Measurements from ENCODE around the gene ABHD6. TPM values are rescaled to one million over a fixed set of nuclear protein-coding genes. Genes with fewer than 3 reads are reported as not detected.

Gene ABHD6
- total and polyA plus RNA-seq, 9 of the 15 experiments (the other 6 are each of a cell fraction or from before 2014, with no cell fraction given), result 0.53 to 3.6 (median 2.5) TPM

DNA sequence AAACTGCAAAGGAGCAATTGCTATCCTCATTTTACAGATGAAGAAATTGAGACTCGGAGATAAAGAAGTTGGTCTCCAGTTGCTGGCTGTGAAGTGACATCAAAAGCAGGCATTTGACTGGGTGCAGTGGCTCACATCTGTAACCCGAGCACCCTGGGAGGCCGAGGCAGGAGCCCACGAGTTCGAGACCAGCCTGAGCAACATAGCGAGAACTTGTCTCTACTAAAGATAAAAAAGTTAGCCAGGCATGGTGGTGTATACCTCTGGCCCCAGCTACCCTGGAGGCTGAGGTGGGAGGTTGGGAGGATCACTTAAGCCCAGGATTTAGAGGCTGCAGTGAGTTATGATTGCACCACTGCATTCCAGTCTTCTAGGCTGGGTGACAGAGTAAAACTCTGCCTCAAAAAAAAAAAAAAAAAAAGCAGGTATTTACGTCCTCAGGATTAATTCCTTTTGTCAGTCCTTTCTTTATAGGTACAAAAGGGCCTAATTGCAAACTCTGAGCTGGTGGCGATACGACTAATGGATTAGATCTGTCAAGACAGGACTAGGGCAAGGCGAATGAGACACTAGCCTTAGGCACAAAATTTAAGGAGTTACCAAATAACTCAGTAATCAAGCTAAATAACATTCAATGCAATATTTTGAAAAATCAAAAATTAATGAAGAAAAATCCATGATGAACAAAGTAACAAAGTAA lies 20.9 kb upstream of the ABHD6 start:
- H3K27me3 ChIP-seq (ENCODE audit: control insufficient read depth in 2 of 2, insufficient read depth in 2 of 2, low read length in 2 of 2), result peaks cover 0 to 10% of the 10 kb centered on the region in 2 experiments; a peak in 2 of 5 replicates
- no peaks in the 10 kb centered on the region for H3K36me3 ChIP-seq (ENCODE audit: control insufficient read depth, insufficient read depth, low read length)
- BruUV-seq (replicated peaks), result no TSS peak
- no peaks in the 10 kb centered on the region; a peak in 1 of 5 replicates for H3K4me1 ChIP-seq (replicated peaks in 1 of 2; ENCODE audit: control insufficient read depth in 2 of 2, insufficient read depth in 2 of 2, low read length in 2 of 2)
- no peak overlapping the region for H3K4me3 ChIP-seq
- no peaks in the 10 kb centered on the region for H3K9me3 ChIP-seq (replicated peaks; ENCODE audit: control insufficient read depth, insufficient read depth, low read depth, low read length)
- in situ Hi-C loops (cut with MboI) (no loop called here), intact Hi-C loops (cut with micrococcal nuclease) (no loop called here)
- no peak overlapping the region for H2AFZ ChIP-seq (ENCODE audit: low read depth, low read length)
- WGBS (ENCODE audit: insufficient coverage, low coverage, missing lambda C conversion rate), result 10% methylated on average over 9 of the region's 10 CpGs
- no peak for FAIRE-seq
- no peaks in the 10 kb centered on the region for H3K79me2 ChIP-seq (ENCODE audit: control insufficient read depth, insufficient read depth, low read length)
- H3K4me2 ChIP-seq (ENCODE audit: insufficient read depth, low read length), result no peak overlapping the region
- no peaks in the 10 kb centered on the region for H4K20me1 ChIP-seq (replicated peaks; ENCODE audit: control insufficient read depth, insufficient read depth, low read length)
- no peaks in the 10 kb centered on the region for H3K9me1 ChIP-seq (ENCODE audit: control insufficient read depth, insufficient read depth, low read length)
- ATAC-seq, result no peak
- no peak for DNase-seq (ENCODE audit: extremely low read depth in 1 of 4, low spot score in 3 of 4)
- no peak overlapping the region for H3K27ac ChIP-seq (ENCODE audit: extremely low read depth, low read depth, low read length)
- ChIA-PET CTCF (ENCODE audit: low intra/inter-chr PET ratio) (interaction anchor here (1.4 kb wide), 1 partner anchor 29 kb away, joined by 4 read pairs; no protein-coding TSS in a partner anchor), POLR2A (no interaction called here)
- no peak overlapping the region for H3K9ac ChIP-seq (ENCODE audit: insufficient read depth in 1 of 2, low read depth in 2 of 2, low read length in 2 of 2)
- TF ChIP-seq EHMT2 (IDR thresholded peaks at IDR 0.05), result no peak
- no peak for TF ChIP-seq POLR2AphosphoS2 (IDR thresholded peaks at IDR 0.05; ENCODE audit: low read length)
- TF ChIP-seq GATA2 (CRISPR knock-in tag; IDR thresholded peaks at IDR 0.05), result no peak
- no peak for TF ChIP-seq CTCF (IDR thresholded peaks at IDR 0.05 in 2 of 3, conservative IDR thresholded peaks at IDR 0.05 in 1 of 3; ENCODE audit: insufficient read depth in 2 of 3, low read depth in 1 of 3, low read length in 3 of 3)
- TF ChIP-seq NR1H2 (CRISPR knock-in tag; IDR thresholded peaks at IDR 0.05), result no peak
- no peak for TF ChIP-seq SMARCA4 (IDR thresholded peaks at IDR 0.05)
- TF ChIP-seq MAFG (tag; conservative IDR thresholded peaks at IDR 0.05), result no peak
- no peak for TF ChIP-seq PREB (CRISPR knock-in tag; IDR thresholded peaks at IDR 0.05)
- TF ChIP-seq HLTF (IDR thresholded peaks at IDR 0.05), result no peak
- no peak for TF ChIP-seq GTF3C2 (IDR thresholded peaks at IDR 0.05; ENCODE audit: borderline replicate concordance, extremely low read depth, insufficient read length)
- no peak for TF ChIP-seq EGR1 (conservative IDR thresholded peaks at IDR 0.05)
- no peak for TF ChIP-seq CREBBP (IDR thresholded peaks at IDR 0.05; ENCODE audit: low read depth, low read length)
- no peak for TF ChIP-seq ZKSCAN8 (CRISPR knock-in tag; IDR thresholded peaks at IDR 0.05)
- TF ChIP-seq ADNP (tag; IDR thresholded peaks at IDR 0.05), result no peak
- no peak for TF ChIP-seq HEY1 (CRISPR knock-in tag; IDR thresholded peaks at IDR 0.05; ENCODE audit: borderline replicate concordance)

Data from K562 (cell line).